Loucy (cell line): ENCODE results near the gene PLAAT5.
"Not testable (repeated sequence)": the region's sequence is repeated elsewhere in the genome, so short reads cannot be mapped to it uniquely, and the experiment has no call there.

Source experiments
- EZH2phosphoT487 ChIP-seq: fragments of 200-600 bp; IDR thresholded peaks from 2 replicates; pipeline ENCODE4 v1.6.1; 2018; ENCODE audit warnings: antibody characterized with exemption, mild to moderate bottlenecking, moderate library complexity, borderline replicate concordance
- TF ChIP-seq, protein P1 (sequence below): fragments of 200-600 bp; sonication (generic); conservative IDR thresholded peaks from 2 replicates; pipeline ENCODE4 v1.5.1; 2014; ENCODE audit warnings: mild to moderate bottlenecking, antibody characterized with exemption, low read length

- TF ChIP-seq, protein P1, sequence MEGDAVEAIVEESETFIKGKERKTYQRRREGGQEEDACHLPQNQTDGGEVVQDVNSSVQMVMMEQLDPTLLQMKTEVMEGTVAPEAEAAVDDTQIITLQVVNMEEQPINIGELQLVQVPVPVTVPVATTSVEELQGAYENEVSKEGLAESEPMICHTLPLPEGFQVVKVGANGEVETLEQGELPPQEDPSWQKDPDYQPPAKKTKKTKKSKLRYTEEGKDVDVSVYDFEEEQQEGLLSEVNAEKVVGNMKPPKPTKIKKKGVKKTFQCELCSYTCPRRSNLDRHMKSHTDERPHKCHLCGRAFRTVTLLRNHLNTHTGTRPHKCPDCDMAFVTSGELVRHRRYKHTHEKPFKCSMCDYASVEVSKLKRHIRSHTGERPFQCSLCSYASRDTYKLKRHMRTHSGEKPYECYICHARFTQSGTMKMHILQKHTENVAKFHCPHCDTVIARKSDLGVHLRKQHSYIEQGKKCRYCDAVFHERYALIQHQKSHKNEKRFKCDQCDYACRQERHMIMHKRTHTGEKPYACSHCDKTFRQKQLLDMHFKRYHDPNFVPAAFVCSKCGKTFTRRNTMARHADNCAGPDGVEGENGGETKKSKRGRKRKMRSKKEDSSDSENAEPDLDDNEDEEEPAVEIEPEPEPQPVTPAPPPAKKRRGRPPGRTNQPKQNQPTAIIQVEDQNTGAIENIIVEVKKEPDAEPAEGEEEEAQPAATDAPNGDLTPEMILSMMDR, result not testable (repeated sequence)
- not testable (repeated sequence) for TF ChIP-seq EZH2phosphoT487
Observed at GRCh38 chr11:63435351-63435750, 55.6 kb downstream of the PLAAT5 start.
